Stomach (tissue), 9 donors: ENCODE results near the gene LMX1A. TPM values are rescaled to one million over a fixed set of nuclear protein-coding genes. Genes with fewer than 3 reads are reported as not detected.

ENCODE experiments used
- DNase-seq, 2 donors: peaks; one replicate each; pipeline versions ENCODE4 v3.0.0 to v3.0.0-alpha.2; 2013 to 2019
- H3K27ac ChIP-seq, 5 donors: fragments of 200-600 bp in 4 of 5; sonication (generic) in 4 of 5; one replicate each; pipeline ENCODE4 v1.5.1; 2013 to 2019; ENCODE audit warnings: mild to moderate bottlenecking in 1 of 5, moderate library complexity in 1 of 5
- H3K27me3 ChIP-seq, 3 donors: fragments of 200-600 bp; sonication (generic); one replicate each; pipeline ENCODE4 v1.5.1; 2017 to 2019; ENCODE audit warnings: mixed run types in 1 of 3
- H3K36me3 ChIP-seq, 4 donors: fragments of 200-600 bp; sonication (generic); 1 replicate in 3 of 4; 2 replicates in 1 of 4; pipeline ENCODE4 v1.5.1; 2016 to 2019
- H3K4me1 ChIP-seq, 4 donors: fragments of 200-600 bp; sonication (generic); one replicate each; pipeline ENCODE4 v1.5.1; 2016 to 2019
- H3K4me3 ChIP-seq, 4 donors: fragments of 200-600 bp; sonication (generic) in 3 of 4; one replicate each; pipeline ENCODE4 v1.5.1; 2016 to 2019; ENCODE audit warnings: mild to moderate bottlenecking in 1 of 4
- H3K9me3 ChIP-seq, 4 donors: fragments of 200-600 bp; sonication (generic); one replicate each; pipeline ENCODE4 v1.5.1; 2016 to 2019
- CTCF ChIP-seq, 7 experiments: fragments of 450-650 bp in 4 of 7; fragments of 200-600 bp in 3 of 7; sonication (generic) in 3 of 7; IDR thresholded peaks; one replicate each; pipeline ENCODE4 v1.5.1; 2016 to 2019; ENCODE audit warnings: antibody characterized with exemption in 7 of 7, control low read depth in 2 of 7, mild to moderate bottlenecking in 1 of 7
- EP300 ChIP-seq: sonication (generic); formaldehyde crosslinking; IDR thresholded peaks from one replicate; pipeline ENCODE4 v1.6.1; 2017; ENCODE audit warnings: antibody characterized with exemption
- POLR2A ChIP-seq, 4 donors: fragments of 450-650 bp; IDR thresholded peaks; one replicate each; pipeline ENCODE4 v1.6.1; 2016; ENCODE audit warnings: antibody characterized with exemption in 4 of 4, control low read depth in 2 of 4, mild to moderate bottlenecking in 1 of 4, moderate library complexity in 1 of 4
- POLR2AphosphoS5 ChIP-seq, 3 donors: sonication (generic); formaldehyde crosslinking; IDR thresholded peaks; one replicate each; pipeline ENCODE4 v1.6.1; 2016; ENCODE audit warnings: antibody characterized with exemption in 3 of 3
- WGBS, 5 donors: extraction: QIAGEN DNeasy Blood & Tissue Kit in 3 of 5; methylation state at CpG; one replicate each; pipeline versions ENCODE4 v1.1.5 to v1.1.7; 2013 to 2018; 5-methylcytosine and 5-hydroxymethylcytosine counted together
- intact Hi-C: fragments of 100-400 bp; cut with DNase I; formaldehyde crosslinking; loops from one replicate; pipeline ENCODE4 v1.15.1; 2023; ENCODE audit warnings: low total_unique reads
- polyA plus RNA-seq, 3 donors: library from polyadenylated mRNA; stranded (reverse); fragments of 200-250 nt; gene quantifications; one replicate each; pipeline ENCODE4 v1.2.3, GENCODE V29; 2013
- total RNA-seq, 5 donors: library from RNA; depleted of rRNA; stranded (reverse); fragments of >200 nt; gene quantifications; one replicate each; pipeline versions ENCODE4 v1.1.0 to v1.2.3, GENCODE V29; 2014 to 2016
- donor health status: healthy with polysubstance abuse.
- donor health status: Bipolar disorder and iron deficiency.
- donor health status: healthy.

LMX1A gene
- total and polyA plus RNA-seq, 8 donors = not detected

GRCh38 chr1:165364568-165365133 is 8.1 kb upstream of the LMX1A start:
- intact Hi-C loops = no loop called here
- no peak overlapping the region for H3K4me3 ChIP-seq
- H3K36me3 ChIP-seq = no peaks in the 10 kb centered on the region
- 20 to 27% (median 21%) methylated on average over 6 of the region's 6 CpGs for WGBS, 5 donors
- no peak overlapping the region for H3K27ac ChIP-seq
- no peak for TF ChIP-seq CTCF (IDR thresholded peaks at IDR 0.05)
- no peak for TF ChIP-seq EP300
- TF ChIP-seq POLR2AphosphoS5 (IDR thresholded peaks at IDR 0.05) = no peak
- TF ChIP-seq POLR2A (IDR thresholded peaks at IDR 0.05) = no peak
- no peaks in the 10 kb centered on the region for H3K9me3 ChIP-seq
- peaks cover 0 to 67% (median 4%) of the 10 kb centered on the region in 3 donors for H3K27me3 ChIP-seq
- peaks cover 0 to 10% (median 8%) of the 10 kb centered on the region in 4 donors for H3K4me1 ChIP-seq
- DNase-seq = peak in 1 of 2 donors; percentile 26

GRCh38 chr1:165356876-165357275 is 361 bp upstream of the LMX1A start:
- Histone ChIP-seq H3K4me3 (peak overlapping the region; percentile 34 to 60 (median 42)), H3K27me3 (peaks cover 38 to 91% (median 62%) of the 10 kb centered on the region in 3 donors)

GRCh38 chr1:165355139-165355976 is 1.2 kb downstream of the LMX1A start:
- DNase-seq = peak in 1 of 2 donors; percentile 16
- no peaks in the 10 kb centered on the region for H3K9me3 ChIP-seq
- H3K27me3 ChIP-seq = peaks cover 40 to 97% (median 72%) of the 10 kb centered on the region in 3 donors
- H3K36me3 ChIP-seq = no peaks in the 10 kb centered on the region
- H3K27ac ChIP-seq = no peak overlapping the region
- WGBS, 5 donors = 3 to 10% (median 4%) methylated on average over 24 to 53 of the region's 53 CpGs
- no peak for TF ChIP-seq POLR2A (IDR thresholded peaks at IDR 0.05)
- no peak for TF ChIP-seq POLR2AphosphoS5 (IDR thresholded peaks at IDR 0.05)
- no peak for TF ChIP-seq CTCF (IDR thresholded peaks at IDR 0.05)
- TF ChIP-seq EP300 = no peak
- peak overlapping the region; percentile 34 to 60 (median 42) for H3K4me3 ChIP-seq
- H3K4me1 ChIP-seq = peaks cover 12 to 53% (median 38%) of the 10 kb centered on the region in 4 donors
- intact Hi-C loops = no loop called here

More at GRCh38 chr1:165356876-165357275, 361 bp upstream of the LMX1A start:
- Histone ChIP-seq H3K27ac (no peak overlapping the region), H3K4me1 (peaks cover 12 to 51% (median 37%) of the 10 kb centered on the region in 4 donors), H3K9me3 (no peaks in the 10 kb centered on the region), H3K36me3 (no peaks in the 10 kb centered on the region)
- intact Hi-C loops = no loop called here
- 8 to 24% (median 13%) methylated on average over 20 to 25 of the region's 25 CpGs for WGBS, 5 donors
- peak in 1 of 2 donors; percentile 17 for DNase-seq
- TF ChIP-seq CTCF (IDR thresholded peaks at IDR 0.05) (no peak), POLR2AphosphoS5 (IDR thresholded peaks at IDR 0.05) (no peak), POLR2A (IDR thresholded peaks at IDR 0.05) (no peak), EP300 (no peak)

- peaks cover 12 to 53% (median 38%) of the 10 kb centered on the region in 4 donors for H3K4me1 ChIP-seq
- no peak for TF ChIP-seq POLR2A (IDR thresholded peaks at IDR 0.05)
- no peak for TF ChIP-seq EP300
- TF ChIP-seq POLR2AphosphoS5 (IDR thresholded peaks at IDR 0.05) = no peak
- TF ChIP-seq CTCF (IDR thresholded peaks at IDR 0.05) = no peak
- no peak overlapping the region for H3K27ac ChIP-seq
- DNase-seq = no peak
- H3K27me3 ChIP-seq = peaks cover 40 to 97% (median 76%) of the 10 kb centered on the region in 3 donors
- intact Hi-C loops = no loop called here
- no peak overlapping the region for H3K4me3 ChIP-seq
- H3K9me3 ChIP-seq = no peaks in the 10 kb centered on the region
- WGBS, 5 donors = 3 to 11% (median 6%) methylated on average over 11 to 22 of the region's 22 CpGs
- H3K36me3 ChIP-seq = no peaks in the 10 kb centered on the region
These were observed 1.8 kb downstream of the LMX1A start for GRCh38 chr1:165354739-165355138.
